CD4-positive, alpha-beta memory T cell (primary cell): ENCODE measurements around the gene ASTN2. TPM values are rescaled to one million over a fixed set of nuclear protein-coding genes. Genes with fewer than 3 reads are reported as not detected.

Experiments
- CTCF ChIA-PET: fragments of 350-600 bp; sonication (Branson Sonifier 250); formaldehyde crosslinking; loops from one replicate; lab custom pipeline; 2021; ENCODE audit warnings: inconsistent platforms; ENCODE audit not compliant: partially characterized antibody; lab: Charles Lee
- POLR2A ChIA-PET: fragments of 350-600 bp; sonication (Branson Sonifier 250); formaldehyde crosslinking; loops from one replicate; lab custom pipeline; 2021; ENCODE audit not compliant: partially characterized antibody; lab: Charles Lee
- DNase-seq, 5 donors: peaks; one replicate each; pipeline versions ENCODE4 v3.0.0 to v3.0.0-alpha.2; 2020 to 2022; ENCODE audit warnings: mixed read lengths in 1 of 5
- H3K27ac ChIP-seq: one replicate; pipeline ENCODE4 v1.7.0; 2013; ENCODE audit warnings: low read depth, low read length
- H3K27me3 ChIP-seq: 2 replicates; pipeline ENCODE4 v1.7.0; 2013; ENCODE audit warnings: mild to moderate bottlenecking, low read length, moderate library complexity; ENCODE audit not compliant: insufficient read depth
- H3K36me3 ChIP-seq: 2 replicates; pipeline ENCODE4 v1.7.0; 2013; ENCODE audit warnings: mild to moderate bottlenecking, low read length, moderate library complexity; ENCODE audit not compliant: insufficient read depth
- H3K4me1 ChIP-seq: 2 replicates; pipeline ENCODE4 v1.7.0; 2013; ENCODE audit warnings: mild to moderate bottlenecking, low read length, moderate library complexity; ENCODE audit not compliant: insufficient read depth
- H3K4me3 ChIP-seq, 2 donors: one replicate each; pipeline ENCODE4 v1.7.0; 2013; ENCODE audit warnings: low read length in 2 of 2, mild to moderate bottlenecking in 1 of 2
- H3K9me3 ChIP-seq, 2 donors: one replicate each; pipeline ENCODE4 v1.7.0; 2013; ENCODE audit warnings: low read length in 2 of 2, control low read depth in 1 of 2; ENCODE audit not compliant: control insufficient read depth in 1 of 2
- H3K27ac Mint-ChIP-seq, 7 donors: one replicate each; pipeline ENCODE4 v1.8.0; 2020 to 2021; ENCODE audit warnings: mixed read lengths in 7 of 7, mild to moderate bottlenecking in 6 of 7, inconsistent platforms in 3 of 7, moderate library complexity in 3 of 7
- H3K27me3 Mint-ChIP-seq, 2 donors: one replicate each; pipeline ENCODE4 v1.8.0; 2020 to 2021; ENCODE audit warnings: mixed read lengths in 2 of 2
- H3K36me3 Mint-ChIP-seq, 2 donors: one replicate each; pipeline ENCODE4 v1.8.0; 2020 to 2021; ENCODE audit warnings: mixed read lengths in 2 of 2, inconsistent platforms in 1 of 2, mild to moderate bottlenecking in 1 of 2
- H3K4me1 Mint-ChIP-seq, 4 donors: one replicate each; pipeline ENCODE4 v1.8.0; 2020 to 2021; ENCODE audit warnings: mixed read lengths in 4 of 4, mild to moderate bottlenecking in 1 of 4
- H3K4me3 Mint-ChIP-seq, 8 donors: one replicate each; pipeline ENCODE4 v1.8.0; 2020 to 2021; ENCODE audit warnings: mixed read lengths in 8 of 8, mild to moderate bottlenecking in 7 of 8, moderate library complexity in 6 of 8, inconsistent platforms in 3 of 8
- H3K9me3 Mint-ChIP-seq, 8 donors: one replicate each; pipeline ENCODE4 v1.8.0; 2020 to 2021; ENCODE audit warnings: mixed read lengths in 8 of 8, mild to moderate bottlenecking in 5 of 8, inconsistent platforms in 3 of 8, moderate library complexity in 1 of 8
- intact Hi-C: fragments of 100-400 bp; cut with micrococcal nuclease; formaldehyde crosslinking; loops from one replicate; pipeline ENCODE4 v1.15.1; 2023
- polyA plus RNA-seq, 2 donors: library from polyadenylated mRNA; unstranded; fragments of 300-500 nt; fragmentation: Illumina TruSeq; gene quantifications; one replicate each; pipeline ENCODE4 v1.2.3, GENCODE V29; 2021
- total RNA-seq, 2 experiments: library from RNA; stranded (reverse); gene quantifications; one replicate each; pipeline ENCODE4 v1.2.3, GENCODE V29; 2021

The ASTN2 gene
- total and polyA plus RNA-seq, 4 experiments from 2014 or later = 2.7 to 5.9 (median 4.8) TPM

GRCh38 chr9:117008876-117009275, 406.0 kb downstream of the ASTN2 start:
- Histone ChIP-seq H3K36me3 (no peaks in the 10 kb centered on the region), H3K27me3 (no peaks in the 10 kb centered on the region), H3K4me1 (no peaks in the 10 kb centered on the region), H3K27ac (no peak overlapping the region), H3K4me3 (no peak overlapping the region), H3K9me3 (no peaks in the 10 kb centered on the region)
- CTCF ChIA-PET = no interaction called here
- Mint-ChIP-seq H3K27me3 (no peaks in the 10 kb centered on the region), H3K9me3 (peaks cover 0 to 10% (median 2%) of the 10 kb centered on the region in 8 donors), H3K4me1 (no peaks in the 10 kb centered on the region), H3K36me3 (no peaks in the 10 kb centered on the region), H3K27ac (no peak overlapping the region), H3K4me3 (no peak overlapping the region)
- POLR2A ChIA-PET = no interaction called here
- intact Hi-C loops = no loop called here
- DNase-seq = no peak

GRCh38 chr9:117008461-117008860, 406.4 kb downstream of the ASTN2 start:
- H3K9me3 Mint-ChIP-seq = peaks cover 0 to 10% (median 2%) of the 10 kb centered on the region in 8 donors
- no peak overlapping the region for H3K27ac Mint-ChIP-seq
- no peaks in the 10 kb centered on the region for H3K27me3 ChIP-seq
- H3K9me3 ChIP-seq = no peaks in the 10 kb centered on the region
- H3K27ac ChIP-seq = no peak overlapping the region
- no peak for DNase-seq
- H3K36me3 Mint-ChIP-seq = no peaks in the 10 kb centered on the region
- CTCF ChIA-PET = no interaction called here
- H3K4me3 ChIP-seq = no peak overlapping the region
- H3K4me1 Mint-ChIP-seq = no peaks in the 10 kb centered on the region
- H3K4me3 Mint-ChIP-seq = no peak overlapping the region
- H3K27me3 Mint-ChIP-seq = no peaks in the 10 kb centered on the region
- intact Hi-C loops = no loop called here
- POLR2A ChIA-PET = no interaction called here
- H3K4me1 ChIP-seq = no peaks in the 10 kb centered on the region
- H3K36me3 ChIP-seq = no peaks in the 10 kb centered on the region

- Histone ChIP-seq H3K4me1 (no peaks in the 10 kb centered on the region), H3K27me3 (no peaks in the 10 kb centered on the region), H3K36me3 (no peaks in the 10 kb centered on the region), H3K27ac (no peak overlapping the region), H3K9me3 (no peaks in the 10 kb centered on the region), H3K4me3 (no peak overlapping the region)
- DNase-seq = no peak
- Mint-ChIP-seq H3K4me3 (no peak overlapping the region), H3K36me3 (no peaks in the 10 kb centered on the region), H3K27me3 (no peaks in the 10 kb centered on the region), H3K4me1 (no peaks in the 10 kb centered on the region), H3K27ac (no peak overlapping the region), H3K9me3 (peaks cover 0 to 15% (median 4%) of the 10 kb centered on the region in 8 donors)
- CTCF ChIA-PET = no interaction called here
- POLR2A ChIA-PET = no interaction called here
- intact Hi-C loops = no loop called here
Observed at GRCh38 chr9:117002686-117003085, 412.2 kb downstream of the ASTN2 start.

- Histone ChIP-seq H3K4me3 (no peak overlapping the region), H3K9me3 (no peaks in the 10 kb centered on the region), H3K4me1 (no peaks in the 10 kb centered on the region), H3K36me3 (no peaks in the 10 kb centered on the region), H3K27me3 (no peaks in the 10 kb centered on the region), H3K27ac (no peak overlapping the region)
- no peaks in the 10 kb centered on the region for H3K36me3 Mint-ChIP-seq
- no peak overlapping the region for H3K27ac Mint-ChIP-seq
- DNase-seq = no peak
- no peaks in the 10 kb centered on the region for H3K4me1 Mint-ChIP-seq
- no peaks in the 10 kb centered on the region for H3K27me3 Mint-ChIP-seq
- POLR2A ChIA-PET = no interaction called here
- CTCF ChIA-PET = no interaction called here
- intact Hi-C loops = no loop called here
- no peak overlapping the region for H3K4me3 Mint-ChIP-seq
- peaks cover 0 to 10% (median 3%) of the 10 kb centered on the region in 8 donors for H3K9me3 Mint-ChIP-seq
Observed at GRCh38 chr9:117000834-117001233, 414.0 kb downstream of the ASTN2 start.

- Mint-ChIP-seq H3K36me3 (no peaks in the 10 kb centered on the region), H3K9me3 (peaks cover 0 to 5% (median 3%) of the 10 kb centered on the region in 8 donors), H3K4me1 (no peaks in the 10 kb centered on the region), H3K4me3 (no peak overlapping the region), H3K27ac (no peak overlapping the region), H3K27me3 (no peaks in the 10 kb centered on the region)
- no peaks in the 10 kb centered on the region for H3K4me1 ChIP-seq
- ChIA-PET POLR2A (no interaction called here), CTCF (no interaction called here)
- intact Hi-C loops = no loop called here
- no peaks in the 10 kb centered on the region for H3K27me3 ChIP-seq
- H3K27ac ChIP-seq = no peak overlapping the region
- DNase-seq = no peak
- no peak overlapping the region for H3K4me3 ChIP-seq
- H3K9me3 ChIP-seq = no peaks in the 10 kb centered on the region
- no peaks in the 10 kb centered on the region for H3K36me3 ChIP-seq
Observed at GRCh38 chr9:117000196-117000723, 414.6 kb downstream of the ASTN2 start.

- Histone ChIP-seq H3K4me1 (no peaks in the 10 kb centered on the region), H3K36me3 (no peaks in the 10 kb centered on the region), H3K9me3 (no peaks in the 10 kb centered on the region), H3K4me3 (no peak overlapping the region), H3K27me3 (no peaks in the 10 kb centered on the region), H3K27ac (no peak overlapping the region)
- peaks cover 0 to 7% (median 3%) of the 10 kb centered on the region in 8 donors for H3K9me3 Mint-ChIP-seq
- intact Hi-C loops = no loop called here
- H3K27ac Mint-ChIP-seq = no peak overlapping the region
- no peak for DNase-seq
- CTCF ChIA-PET = no interaction called here
- H3K4me1 Mint-ChIP-seq = no peaks in the 10 kb centered on the region
- H3K4me3 Mint-ChIP-seq = no peak overlapping the region
- no peaks in the 10 kb centered on the region for H3K27me3 Mint-ChIP-seq
- POLR2A ChIA-PET = no interaction called here
- no peaks in the 10 kb centered on the region for H3K36me3 Mint-ChIP-seq
Observed at GRCh38 chr9:116998305-116998704, 416.6 kb downstream of the ASTN2 start.

GRCh38 chr9:116992865-116993264, 422.0 kb downstream of the ASTN2 start:
- ChIA-PET POLR2A (no interaction called here), CTCF (no interaction called here)
- Mint-ChIP-seq H3K4me3 (no peak overlapping the region), H3K27me3 (no peaks in the 10 kb centered on the region), H3K27ac (no peak overlapping the region), H3K9me3 (peaks cover 0 to 6% (median 3%) of the 10 kb centered on the region in 8 donors), H3K4me1 (no peaks in the 10 kb centered on the region), H3K36me3 (no peaks in the 10 kb centered on the region)
- no peaks in the 10 kb centered on the region for H3K9me3 ChIP-seq
- H3K27ac ChIP-seq = no peak overlapping the region
- no peak overlapping the region for H3K4me3 ChIP-seq
- intact Hi-C loops = no loop called here
- H3K36me3 ChIP-seq = no peaks in the 10 kb centered on the region
- no peak for DNase-seq
- no peaks in the 10 kb centered on the region for H3K4me1 ChIP-seq
- no peaks in the 10 kb centered on the region for H3K27me3 ChIP-seq

- H3K4me1 Mint-ChIP-seq = no peaks in the 10 kb centered on the region
- no peaks in the 10 kb centered on the region for H3K36me3 Mint-ChIP-seq
- no peaks in the 10 kb centered on the region for H3K27me3 ChIP-seq
- H3K9me3 Mint-ChIP-seq = peaks cover 0 to 6% (median 4%) of the 10 kb centered on the region in 8 donors
- no peak overlapping the region for H3K4me3 Mint-ChIP-seq
- no peaks in the 10 kb centered on the region for H3K36me3 ChIP-seq
- DNase-seq = no peak
- H3K27ac Mint-ChIP-seq = no peak overlapping the region
- intact Hi-C loops = no loop called here
- ChIA-PET CTCF (no interaction called here), POLR2A (no interaction called here)
- no peaks in the 10 kb centered on the region for H3K9me3 ChIP-seq
- no peaks in the 10 kb centered on the region for H3K27me3 Mint-ChIP-seq
- no peak overlapping the region for H3K4me3 ChIP-seq
- H3K4me1 ChIP-seq = no peaks in the 10 kb centered on the region
- no peak overlapping the region for H3K27ac ChIP-seq
Observed at GRCh38 chr9:116991051-116991450, 423.8 kb downstream of the ASTN2 start.
